Astrocyte (in vitro differentiated cells and primary cell): Measurements from ENCODE around the gene TAF3. TPM values are rescaled to one million over a fixed set of nuclear protein-coding genes. Genes with fewer than 3 reads are reported as not detected.
A peak's percentile ranks its signal among the peaks of the same experiment; 100 is the strongest.

Experiments
- DNase-seq: peaks from one replicate; pipeline ENCODE4 v3.0.0-alpha.2; 2010; ENCODE audit warnings: low read depth
- FAIRE-seq: peaks from 2 replicates; lab custom pipeline; 2011; peaks lifted over from hg19 to GRCh38; lab: Jason Lieb, UNC
- H2AFZ ChIP-seq: 2 replicates; pipeline ENCODE4 v1.6.0; 2012; ENCODE audit warnings: low read depth, low read length, inconsistent platforms
- H3K27ac ChIP-seq: 2 replicates; pipeline ENCODE4 v1.5.1; 2011; ENCODE audit warnings: low read depth, low read length, inconsistent platforms
- H3K27me3 ChIP-seq: 2 replicates; pipeline ENCODE4 v1.6.0; 2011; ENCODE audit warnings: low read length, inconsistent platforms; ENCODE audit not compliant: insufficient read depth
- H3K36me3 ChIP-seq: 2 replicates; pipeline ENCODE4 v1.5.1; 2011; ENCODE audit warnings: low read length, inconsistent platforms; ENCODE audit not compliant: insufficient read depth
- H3K4me1 ChIP-seq: 2 replicates; pipeline ENCODE4 v1.5.1; 2011; ENCODE audit warnings: low read length, inconsistent platforms; ENCODE audit not compliant: insufficient read depth
- H3K4me2 ChIP-seq: 2 replicates; pipeline ENCODE4 v1.6.0; 2012; ENCODE audit warnings: low read length, inconsistent platforms
- H3K4me3 ChIP-seq: 2 replicates; pipeline ENCODE4 v1.5.1; 2011; ENCODE audit warnings: low read depth, mild to moderate bottlenecking, low read length, inconsistent platforms; ENCODE audit not compliant: insufficient read depth
- H3K79me2 ChIP-seq: 2 replicates; pipeline ENCODE4 v1.6.0; 2012; ENCODE audit warnings: mild to moderate bottlenecking, low read length, inconsistent platforms; ENCODE audit not compliant: insufficient read depth
- H3K9ac ChIP-seq: 2 replicates; pipeline ENCODE4 v1.6.0; 2012; ENCODE audit warnings: mild to moderate bottlenecking, low read length, inconsistent platforms
- H3K9me3 ChIP-seq: 2 replicates; pipeline ENCODE4 v1.5.1; 2012; ENCODE audit warnings: low read depth, mild to moderate bottlenecking, low read length, inconsistent platforms; ENCODE audit not compliant: insufficient read depth
- H4K20me1 ChIP-seq: 2 replicates; pipeline ENCODE4 v1.6.0; 2012; ENCODE audit warnings: low read length, inconsistent platforms; ENCODE audit not compliant: insufficient read depth
- H3K27ac Mint-ChIP-seq: one replicate; pipeline ENCODE4 v1.8.0; 2021; ENCODE audit warnings: mild to moderate bottlenecking, mixed read lengths; ENCODE audit not compliant: unreplicated experiment
- H3K27me3 Mint-ChIP-seq: one replicate; pipeline ENCODE4 v1.8.0; 2021; ENCODE audit warnings: low read depth, mixed read lengths; ENCODE audit not compliant: unreplicated experiment
- H3K36me3 Mint-ChIP-seq: one replicate; pipeline ENCODE4 v1.8.0; 2021; ENCODE audit warnings: low read depth, mixed read lengths; ENCODE audit not compliant: unreplicated experiment
- H3K4me1 Mint-ChIP-seq: one replicate; pipeline ENCODE4 v1.8.0; 2021; ENCODE audit warnings: low read depth, mixed read lengths; ENCODE audit not compliant: unreplicated experiment
- H3K4me3 Mint-ChIP-seq: one replicate; pipeline ENCODE4 v1.8.0; 2021; ENCODE audit warnings: mild to moderate bottlenecking, moderate library complexity, mixed read lengths; ENCODE audit not compliant: unreplicated experiment
- H3K9me3 Mint-ChIP-seq: one replicate; pipeline ENCODE4 v1.8.0; 2021; ENCODE audit warnings: mild to moderate bottlenecking, mixed read lengths; ENCODE audit not compliant: unreplicated experiment
- EZH2 ChIP-seq: IDR thresholded peaks from 2 replicates; pipeline ENCODE4 v1.6.1; 2012; ENCODE audit warnings: mild to moderate bottlenecking, low read length, inconsistent platforms; ENCODE audit not compliant: insufficient read depth
- total RNA-seq: library from RNA; stranded (reverse); gene quantifications from 2 replicates; pipeline ENCODE4 v1.2.1, GENCODE V29; 2021
- TF ChIP-seq, protein P1 (sequence below): IDR thresholded peaks from 2 replicates; pipeline ENCODE4 v1.5.1; 2011; ENCODE audit warnings: low read depth, mild to moderate bottlenecking, inconsistent platforms, low read length, moderate library complexity; ENCODE audit not compliant: insufficient read depth

The TAF3 gene
- total RNA-seq, 1 donor from 2014 or later = 10.2 TPM

DNA sequence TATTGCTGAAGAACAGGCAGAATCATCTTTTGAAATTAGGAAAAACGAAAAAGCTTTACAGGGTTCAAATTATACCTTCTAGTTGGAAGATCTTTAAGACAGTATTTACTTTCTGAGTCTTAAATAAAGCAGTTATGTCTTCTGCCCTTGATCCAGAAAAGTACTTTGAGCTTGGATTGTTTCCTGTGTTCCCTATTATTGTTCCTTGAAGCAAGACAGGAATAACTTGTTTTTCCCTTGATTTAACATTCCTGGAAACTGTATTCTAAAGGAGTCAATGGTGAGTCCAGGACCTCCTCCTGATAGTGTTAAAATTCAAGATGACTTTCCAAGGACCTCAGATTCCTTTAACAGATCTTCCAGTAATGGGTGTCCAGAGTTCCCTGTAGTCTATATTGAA lies 161.9 kb downstream of the TAF3 start:
- Mint-ChIP-seq H3K9me3 (peaks cover 2% of the 10 kb centered on the region), H3K4me1 (no peaks in the 10 kb centered on the region), H3K4me3 (no peak overlapping the region), H3K36me3 (peaks cover 11% of the 10 kb centered on the region), H3K27ac (no peak overlapping the region), H3K27me3 (no peaks in the 10 kb centered on the region)
- no peak overlapping the region for H3K4me3 ChIP-seq
- H3K9me3 ChIP-seq = no peaks in the 10 kb centered on the region
- FAIRE-seq (peak; percentile 29), DNase-seq (no peak)
- H3K9ac ChIP-seq = no peak overlapping the region
- no peak overlapping the region for H2AFZ ChIP-seq
- H3K27me3 ChIP-seq = no peaks in the 10 kb centered on the region
- H3K27ac ChIP-seq = no peak overlapping the region
- H3K79me2 ChIP-seq = no peaks in the 10 kb centered on the region
- no peak for TF ChIP-seq EZH2
- TF ChIP-seq, protein P1, sequence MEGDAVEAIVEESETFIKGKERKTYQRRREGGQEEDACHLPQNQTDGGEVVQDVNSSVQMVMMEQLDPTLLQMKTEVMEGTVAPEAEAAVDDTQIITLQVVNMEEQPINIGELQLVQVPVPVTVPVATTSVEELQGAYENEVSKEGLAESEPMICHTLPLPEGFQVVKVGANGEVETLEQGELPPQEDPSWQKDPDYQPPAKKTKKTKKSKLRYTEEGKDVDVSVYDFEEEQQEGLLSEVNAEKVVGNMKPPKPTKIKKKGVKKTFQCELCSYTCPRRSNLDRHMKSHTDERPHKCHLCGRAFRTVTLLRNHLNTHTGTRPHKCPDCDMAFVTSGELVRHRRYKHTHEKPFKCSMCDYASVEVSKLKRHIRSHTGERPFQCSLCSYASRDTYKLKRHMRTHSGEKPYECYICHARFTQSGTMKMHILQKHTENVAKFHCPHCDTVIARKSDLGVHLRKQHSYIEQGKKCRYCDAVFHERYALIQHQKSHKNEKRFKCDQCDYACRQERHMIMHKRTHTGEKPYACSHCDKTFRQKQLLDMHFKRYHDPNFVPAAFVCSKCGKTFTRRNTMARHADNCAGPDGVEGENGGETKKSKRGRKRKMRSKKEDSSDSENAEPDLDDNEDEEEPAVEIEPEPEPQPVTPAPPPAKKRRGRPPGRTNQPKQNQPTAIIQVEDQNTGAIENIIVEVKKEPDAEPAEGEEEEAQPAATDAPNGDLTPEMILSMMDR = no peak
- H4K20me1 ChIP-seq = no peaks in the 10 kb centered on the region
- no peak overlapping the region for H3K4me2 ChIP-seq
- H3K36me3 ChIP-seq = no peaks in the 10 kb centered on the region
- no peaks in the 10 kb centered on the region for H3K4me1 ChIP-seq

DNA sequence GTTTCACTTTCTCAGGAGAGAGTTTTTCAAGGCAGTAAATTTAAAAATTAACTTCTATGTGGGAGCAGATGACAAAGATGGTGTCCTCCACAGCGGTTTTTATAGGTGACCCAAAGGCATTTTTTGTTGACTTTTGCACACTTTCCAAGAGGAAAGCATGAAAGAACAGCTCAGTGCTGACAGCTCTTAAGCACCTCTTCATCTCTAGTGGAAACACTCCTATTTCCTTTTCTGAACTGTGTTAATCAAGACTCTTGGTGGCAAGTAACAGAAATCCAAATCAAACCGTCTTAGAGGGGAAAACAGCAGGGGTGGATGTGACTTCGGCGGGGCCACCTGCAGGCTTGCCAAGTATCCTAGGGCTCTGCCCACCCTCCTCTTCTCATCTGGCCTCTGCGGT lies 164.4 kb downstream of the TAF3 start:
- no peaks in the 10 kb centered on the region for H3K4me1 Mint-ChIP-seq
- no peak overlapping the region for H3K27ac Mint-ChIP-seq
- Histone ChIP-seq H4K20me1 (no peaks in the 10 kb centered on the region), H3K36me3 (no peaks in the 10 kb centered on the region), H3K4me3 (no peak overlapping the region), H3K27ac (no peak overlapping the region), H2AFZ (no peak overlapping the region), H3K4me2 (no peak overlapping the region), H3K27me3 (no peaks in the 10 kb centered on the region), H3K79me2 (no peaks in the 10 kb centered on the region), H3K9me3 (no peaks in the 10 kb centered on the region), H3K9ac (no peak overlapping the region), H3K4me1 (no peaks in the 10 kb centered on the region)
- no peak for TF ChIP-seq EZH2
- TF ChIP-seq, protein P1 = no peak
- no peaks in the 10 kb centered on the region for H3K27me3 Mint-ChIP-seq
- peaks cover 13% of the 10 kb centered on the region for H3K36me3 Mint-ChIP-seq
- DNase-seq = no peak
- no peak overlapping the region for H3K4me3 Mint-ChIP-seq
- no peaks in the 10 kb centered on the region for H3K9me3 Mint-ChIP-seq
- FAIRE-seq = no peak

- Mint-ChIP-seq H3K36me3 (peaks cover 8% of the 10 kb centered on the region), H3K27me3 (no peaks in the 10 kb centered on the region), H3K27ac (no peak overlapping the region), H3K4me1 (no peaks in the 10 kb centered on the region), H3K9me3 (no peaks in the 10 kb centered on the region), H3K4me3 (no peak overlapping the region)
- H3K27ac ChIP-seq = no peak overlapping the region
- no peak for DNase-seq
- no peak overlapping the region for H3K4me3 ChIP-seq
- no peak overlapping the region for H2AFZ ChIP-seq
- H3K79me2 ChIP-seq = no peaks in the 10 kb centered on the region
- H4K20me1 ChIP-seq = no peaks in the 10 kb centered on the region
- no peak for FAIRE-seq
- H3K27me3 ChIP-seq = no peaks in the 10 kb centered on the region
- no peaks in the 10 kb centered on the region for H3K4me1 ChIP-seq
- TF ChIP-seq, protein P1 = no peak
- no peak for TF ChIP-seq EZH2
- no peaks in the 10 kb centered on the region for H3K36me3 ChIP-seq
- no peak overlapping the region for H3K9ac ChIP-seq
- H3K4me2 ChIP-seq = no peak overlapping the region
- no peaks in the 10 kb centered on the region for H3K9me3 ChIP-seq
Observed at GRCh38 chr10:7984325-7984724, 166.0 kb downstream of the TAF3 start.
